Left lung (tissue), 10 donors: ENCODE measurements around the gene RAB11A. TPM values are rescaled to one million over a fixed set of nuclear protein-coding genes. Genes with fewer than 3 reads are reported as not detected.

ENCODE experiments used
- ATAC-seq: fragments of 200-7000 bp; cut with Tn5 transposase; one replicate; pipeline ENCODE4 v1.9.1; 2020; ENCODE audit warnings: moderate library complexity
- DNase-seq, 4 donors: peaks; one replicate each; pipeline ENCODE4 v3.0.0-alpha.2; 2013 to 2020
- H3K27ac ChIP-seq, 2 donors: fragments of 200-600 bp; sonication (generic) in 1 of 2; one replicate each; pipeline versions ENCODE4 v1.5.0 to v1.8.0; 2020 to 2021
- H3K27me3 ChIP-seq, 2 donors: fragments of 200-600 bp; sonication (generic) in 1 of 2; one replicate each; pipeline versions ENCODE4 v1.5.0 to v1.8.0; 2020 to 2021
- H3K36me3 ChIP-seq, 2 donors: fragments of 200-600 bp; sonication (generic) in 1 of 2; one replicate each; pipeline versions ENCODE4 v1.5.0 to v1.8.0; 2020 to 2021
- H3K4me1 ChIP-seq, 2 donors: fragments of 200-600 bp; one replicate each; pipeline ENCODE4 v1.8.0; 2021
- H3K4me3 ChIP-seq, 2 donors: fragments of 200-600 bp; sonication (generic) in 1 of 2; one replicate each; pipeline versions ENCODE4 v1.5.0 to v1.8.0; 2020 to 2021; ENCODE audit warnings: mild to moderate bottlenecking in 1 of 2
- H3K9me3 ChIP-seq, 2 donors: fragments of 200-600 bp; sonication (generic) in 1 of 2; one replicate each; pipeline versions ENCODE4 v1.5.0 to v1.8.0; 2020 to 2021
- intact Hi-C, 2 donors: fragments of 100-400 bp; cut with DNase I; formaldehyde crosslinking; loops; one replicate each; pipeline versions ENCODE4 v1.11.2 to v1.14.2; 2022
- polyA plus RNA-seq, 6 donors: library from polyadenylated mRNA; unstranded; fragments of 120-200 nt; gene quantifications; one replicate each; pipeline ENCODE4 v1.2.1, GENCODE V29; 2013; ENCODE audit not compliant: insufficient read length in 6 of 6
- total RNA-seq, 2 donors: library from RNA; stranded (reverse); fragmentation: NEBNext Ultra II Directional; extraction: Animal tissue kit (Norgen Biotek cat#: 25700); gene quantifications; one replicate each; pipeline ENCODE4 v1.2.1, GENCODE V29; 2021
- TF ChIP-seq, protein P1 (sequence below), 2 donors: fragments of 200-600 bp; sonication (generic) in 1 of 2; IDR thresholded peaks; one replicate each; pipeline versions ENCODE4 v1.5.0 to v1.8.0; 2021; ENCODE audit warnings: antibody characterized with exemption in 2 of 2
- donor health status: DM: no; HTN: yes; CAD: no.
- donor health status: DM: no; HTN: no; CAD: no.

RAB11A gene
- total and polyA plus RNA-seq, 8 donors, result 215 to 311 (median 271) TPM

DNA sequence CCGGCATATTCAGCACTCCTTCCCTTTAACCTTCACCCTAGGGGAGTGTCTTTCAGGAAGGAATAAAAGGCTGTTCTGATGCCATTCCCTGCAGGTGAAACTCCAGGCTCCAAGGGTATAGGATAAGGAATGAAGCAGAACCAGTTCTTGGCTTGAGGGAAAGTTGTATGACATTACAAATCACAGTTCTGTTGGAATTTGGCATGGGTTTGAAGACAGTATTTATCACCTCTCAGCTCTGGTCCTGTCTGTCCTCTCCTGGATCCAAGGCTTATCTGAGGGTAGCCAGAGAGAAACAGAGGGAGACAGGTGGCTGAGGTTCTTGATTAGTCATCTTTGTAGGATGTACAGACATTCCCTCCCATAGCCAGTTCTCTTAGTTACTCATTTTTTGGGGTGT, 37.1 kb downstream of the RAB11A start:
- Histone ChIP-seq H3K4me3 (no peak overlapping the region), H3K9me3 (no peaks in the 10 kb centered on the region), H3K36me3 (peaks cover 0 to 76% of the 10 kb centered on the region in 2 donors), H3K27me3 (no peaks in the 10 kb centered on the region), H3K27ac (no peak overlapping the region), H3K4me1 (peaks cover 0 to 20% of the 10 kb centered on the region in 2 donors)
- DNase-seq (peak in 1 of 4 donors; percentile 24), ATAC-seq (no peak)
- intact Hi-C loops, result no loop called here
- TF ChIP-seq, protein P1, sequence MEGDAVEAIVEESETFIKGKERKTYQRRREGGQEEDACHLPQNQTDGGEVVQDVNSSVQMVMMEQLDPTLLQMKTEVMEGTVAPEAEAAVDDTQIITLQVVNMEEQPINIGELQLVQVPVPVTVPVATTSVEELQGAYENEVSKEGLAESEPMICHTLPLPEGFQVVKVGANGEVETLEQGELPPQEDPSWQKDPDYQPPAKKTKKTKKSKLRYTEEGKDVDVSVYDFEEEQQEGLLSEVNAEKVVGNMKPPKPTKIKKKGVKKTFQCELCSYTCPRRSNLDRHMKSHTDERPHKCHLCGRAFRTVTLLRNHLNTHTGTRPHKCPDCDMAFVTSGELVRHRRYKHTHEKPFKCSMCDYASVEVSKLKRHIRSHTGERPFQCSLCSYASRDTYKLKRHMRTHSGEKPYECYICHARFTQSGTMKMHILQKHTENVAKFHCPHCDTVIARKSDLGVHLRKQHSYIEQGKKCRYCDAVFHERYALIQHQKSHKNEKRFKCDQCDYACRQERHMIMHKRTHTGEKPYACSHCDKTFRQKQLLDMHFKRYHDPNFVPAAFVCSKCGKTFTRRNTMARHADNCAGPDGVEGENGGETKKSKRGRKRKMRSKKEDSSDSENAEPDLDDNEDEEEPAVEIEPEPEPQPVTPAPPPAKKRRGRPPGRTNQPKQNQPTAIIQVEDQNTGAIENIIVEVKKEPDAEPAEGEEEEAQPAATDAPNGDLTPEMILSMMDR (IDR thresholded peaks at IDR 0.05), result no peak

DNA sequence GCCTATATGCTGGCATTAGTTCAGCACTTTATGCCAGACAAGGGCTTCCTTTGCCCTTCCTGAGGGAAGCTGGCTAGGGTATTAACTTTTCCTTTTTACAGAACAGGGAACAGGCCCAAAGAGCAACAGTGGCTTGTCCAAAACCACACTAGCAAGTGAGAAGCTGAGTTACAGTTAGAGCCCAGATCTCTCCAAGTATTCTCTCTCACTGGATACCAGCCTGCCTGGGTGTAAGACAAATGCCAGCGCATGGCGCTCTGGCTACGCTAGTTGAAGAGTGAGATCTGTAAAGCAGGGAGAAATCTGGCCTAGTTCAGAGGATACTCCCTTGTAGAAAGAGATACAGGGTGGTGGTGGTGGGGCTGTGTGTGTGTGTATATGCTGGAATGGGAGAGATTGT, 38.4 kb downstream of the RAB11A start:
- no peak for ATAC-seq

DNA sequence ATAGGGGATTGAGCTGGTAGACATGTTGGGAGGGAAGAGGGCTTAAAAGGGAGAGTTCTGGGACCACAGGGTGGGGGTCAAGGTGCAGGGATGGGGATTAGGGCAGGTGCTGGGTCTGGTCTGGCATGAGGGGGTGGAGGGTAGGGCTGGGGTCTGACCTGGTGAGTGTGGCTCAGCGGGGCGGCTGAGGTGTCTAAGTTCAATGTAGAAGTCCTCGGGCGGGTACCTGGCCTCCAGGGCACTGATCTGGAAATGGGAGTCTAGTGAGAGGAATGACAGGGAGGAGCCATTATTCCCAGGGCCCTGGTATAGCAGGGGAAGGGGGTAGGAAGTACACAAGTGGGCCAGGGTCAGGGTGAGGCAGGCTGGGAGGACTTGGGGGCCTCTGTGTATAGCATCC, 39.6 kb downstream of the RAB11A start:
- ATAC-seq (no peak), DNase-seq (no peak)
- Histone ChIP-seq H3K4me1 (no peaks in the 10 kb centered on the region), H3K27ac (no peak overlapping the region), H3K27me3 (no peaks in the 10 kb centered on the region), H3K9me3 (no peaks in the 10 kb centered on the region), H3K36me3 (peaks cover 0 to 78% of the 10 kb centered on the region in 2 donors), H3K4me3 (no peak overlapping the region)
- TF ChIP-seq, protein P1 (IDR thresholded peaks at IDR 0.05), result no peak
- intact Hi-C loops, result no loop called here

More for the DNA sequence above, 38.4 kb downstream of the RAB11A start:
- Histone ChIP-seq H3K27ac (no peak overlapping the region), H3K9me3 (no peaks in the 10 kb centered on the region), H3K4me1 (peaks cover 0 to 8% of the 10 kb centered on the region in 2 donors), H3K27me3 (no peaks in the 10 kb centered on the region), H3K36me3 (peaks cover 0 to 86% of the 10 kb centered on the region in 2 donors), H3K4me3 (no peak overlapping the region)
- intact Hi-C loops, result no loop called here
- TF ChIP-seq, protein P1 (IDR thresholded peaks at IDR 0.05), result no peak
- DNase-seq, result no peak

DNA sequence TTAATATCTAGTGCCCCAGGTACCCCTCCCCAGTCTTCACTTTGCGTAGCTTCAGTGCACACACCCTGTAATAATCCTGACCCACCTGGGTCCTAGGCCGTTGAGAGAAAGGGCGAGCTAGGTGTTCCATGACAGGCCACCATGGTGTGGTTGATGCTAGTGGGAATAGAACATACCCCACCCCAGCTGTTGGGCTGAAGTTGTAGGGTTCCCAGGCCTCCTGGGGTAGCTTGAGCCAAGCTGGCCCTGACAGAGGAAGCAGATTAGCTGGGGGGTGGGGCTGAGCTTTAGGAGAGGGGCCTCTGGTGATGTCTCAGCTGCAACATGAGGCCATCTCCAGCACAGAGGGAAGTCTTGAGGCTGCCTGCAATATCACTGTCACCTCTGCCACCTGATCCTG, 40.5 kb downstream of the RAB11A start:
- intact Hi-C loops, result no loop called here
- Histone ChIP-seq H3K36me3 (peaks cover 0 to 68% of the 10 kb centered on the region in 2 donors), H3K27me3 (no peaks in the 10 kb centered on the region), H3K9me3 (no peaks in the 10 kb centered on the region), H3K4me1 (no peaks in the 10 kb centered on the region), H3K27ac (no peak overlapping the region), H3K4me3 (no peak overlapping the region)
- TF ChIP-seq, protein P1 (IDR thresholded peaks at IDR 0.05), result no peak
- no peak for DNase-seq
- no peak for ATAC-seq

DNA sequence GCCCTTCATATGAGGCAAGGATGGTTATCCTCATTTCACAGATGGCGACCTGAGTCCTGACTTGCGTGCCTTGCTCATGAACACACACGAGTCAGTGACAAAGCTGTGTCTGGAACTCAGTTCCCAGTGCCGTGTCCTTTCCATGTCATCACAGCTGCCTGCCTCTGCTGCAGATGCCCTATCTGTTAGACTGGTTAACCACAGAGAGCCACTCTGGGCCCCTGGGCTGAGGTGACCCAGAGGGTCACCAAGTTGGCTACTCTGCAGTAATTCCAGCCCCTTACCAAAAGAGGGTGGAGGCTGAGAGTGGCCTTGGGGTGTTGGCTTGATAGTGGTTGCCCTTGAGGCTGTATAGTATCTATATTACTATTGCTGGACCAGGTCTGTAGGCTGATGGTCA, 41.0 kb downstream of the RAB11A start:
- ATAC-seq (no peak), DNase-seq (no peak)
- H3K36me3 ChIP-seq, result peaks cover 0 to 63% of the 10 kb centered on the region in 2 donors
- no peaks in the 10 kb centered on the region for H3K4me1 ChIP-seq
- no peaks in the 10 kb centered on the region for H3K27me3 ChIP-seq
- no peaks in the 10 kb centered on the region for H3K9me3 ChIP-seq
- H3K27ac ChIP-seq, result no peak overlapping the region
- H3K4me3 ChIP-seq, result no peak overlapping the region
- TF ChIP-seq, protein P1 (IDR thresholded peaks at IDR 0.05), result no peak
- intact Hi-C loops, result no loop called here
